ENCODE results near the gene PTH1R. TPM values are rescaled to one million over a fixed set of nuclear protein-coding genes. Genes with fewer than 3 reads are reported as not detected.

The PTH1R gene
- total RNA-seq, 4 donors from 2014 or later: 1.8 to 5.4 (median 2.5) TPM

DNA sequence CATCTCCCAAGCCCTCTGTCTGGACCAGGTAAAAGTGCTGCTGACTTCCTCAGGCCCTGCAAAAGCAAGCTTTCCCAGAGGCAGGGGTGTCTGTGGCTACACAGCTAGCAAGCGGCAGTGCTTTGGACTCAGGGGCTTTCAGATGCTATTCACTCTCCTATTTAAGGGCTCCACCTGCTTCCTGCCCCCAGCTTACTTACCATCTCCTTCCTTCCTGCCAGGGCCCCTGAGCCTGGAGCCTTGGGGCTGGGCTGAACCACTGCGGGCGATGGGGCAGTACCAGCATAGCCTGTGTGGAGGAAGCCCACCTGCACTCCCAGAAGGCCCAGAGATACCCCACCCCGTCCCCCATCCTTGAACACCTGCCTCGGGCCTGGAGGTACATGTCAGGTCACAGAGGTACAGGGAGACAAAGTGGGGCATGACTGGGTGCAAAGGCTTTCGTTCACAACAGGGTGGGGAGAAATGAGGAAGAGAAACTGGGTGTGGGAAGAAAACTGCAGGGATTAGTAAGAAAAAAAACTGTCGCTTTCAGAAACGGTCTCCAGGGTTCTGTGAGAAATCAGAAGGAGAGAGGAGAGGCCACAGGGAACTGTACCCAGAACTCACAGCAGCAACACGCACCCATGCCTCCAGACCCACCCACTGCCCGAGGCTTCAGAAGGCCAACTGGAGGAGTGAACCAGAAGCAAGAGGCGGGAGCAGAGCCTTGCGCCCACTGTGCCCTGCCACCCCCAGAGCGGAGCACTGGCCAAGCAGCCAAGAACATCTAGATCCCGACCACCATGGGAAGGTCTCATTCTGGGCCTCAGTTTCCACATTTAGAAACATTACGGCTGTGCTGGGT lies 49.6 kb downstream of the PTH1R start:
- no peak for TF ChIP-seq CTCF (IDR thresholded peaks at IDR 0.05)
- no peak for TF ChIP-seq POLR2A (IDR thresholded peaks at IDR 0.05)
- intact Hi-C loops (cut with DNase I; ENCODE audit: low total_unique reads): loop anchor here (5.0 kb wide), 1 partner anchor 75 kb away; no protein-coding TSS in a partner anchor
- 69% methylated on average over 14 to 15 of the region's 15 CpGs for WGBS, 2 donors
- H3K4me3 ChIP-seq (ENCODE audit: low read depth, poor library complexity, severe bottlenecking): no peak overlapping the region
- DNase-seq (ENCODE audit: low spot score in 2 of 2): no peak

- intact Hi-C loops (cut with DNase I; ENCODE audit: low total_unique reads): loop anchor here (5.0 kb wide), 1 partner anchor 75 kb away; no protein-coding TSS in a partner anchor
- 94 to 95% methylated on average over 5 to 6 of the region's 6 CpGs for WGBS, 2 donors
- TF ChIP-seq CTCF (IDR thresholded peaks at IDR 0.05) (no peak), POLR2A (IDR thresholded peaks at IDR 0.05) (no peak)
- no peak overlapping the region for H3K4me3 ChIP-seq (ENCODE audit: low read depth, poor library complexity, severe bottlenecking)
- no peak for DNase-seq (ENCODE audit: low spot score in 2 of 2)
Measured at GRCh38 chr3:46927718-46928073, 50.2 kb downstream of the PTH1R start.

GRCh38 chr3:46928282-46928681 lies 50.8 kb downstream of the PTH1R start:
- 87 to 91% methylated on average over 1 of the region's 1 CpG for WGBS, 2 donors
- H3K4me3 ChIP-seq (ENCODE audit: low read depth, poor library complexity, severe bottlenecking): no peak overlapping the region
- DNase-seq (ENCODE audit: low spot score in 2 of 2): no peak
- TF ChIP-seq POLR2A (IDR thresholded peaks at IDR 0.05): no peak
- TF ChIP-seq CTCF (IDR thresholded peaks at IDR 0.05): no peak
- intact Hi-C loops (cut with DNase I; ENCODE audit: low total_unique reads): loop anchor here (5.0 kb wide), 1 partner anchor 74 kb away; no protein-coding TSS in a partner anchor

- no peak overlapping the region for H3K4me3 ChIP-seq (ENCODE audit: low read depth, poor library complexity, severe bottlenecking)
- no peak for DNase-seq (ENCODE audit: low spot score in 2 of 2)
- WGBS, 2 donors: 49 to 55% methylated on average over 2 of the region's 2 CpGs
- intact Hi-C loops (cut with DNase I; ENCODE audit: low total_unique reads): loop anchor here (5.0 kb wide), 1 partner anchor 73 kb away; no protein-coding TSS in a partner anchor
- TF ChIP-seq POLR2A (IDR thresholded peaks at IDR 0.05): no peak
- no peak for TF ChIP-seq CTCF (IDR thresholded peaks at IDR 0.05)
Measured at GRCh38 chr3:46929324-46929723, 51.8 kb downstream of the PTH1R start.

- WGBS, 2 donors: 69 to 75% methylated on average over 9 of the region's 9 CpGs
- no peak overlapping the region for H3K4me3 ChIP-seq (ENCODE audit: low read depth, poor library complexity, severe bottlenecking)
- intact Hi-C loops (cut with DNase I; ENCODE audit: low total_unique reads): no loop called here
- TF ChIP-seq CTCF (IDR thresholded peaks at IDR 0.05) (no peak), POLR2A (IDR thresholded peaks at IDR 0.05) (no peak)
- no peak for DNase-seq (ENCODE audit: low spot score in 2 of 2)
Measured at GRCh38 chr3:46930166-46930944, 52.8 kb downstream of the PTH1R start.
